Caco-2 (cell line): Measurements from ENCODE around the gene INTS13. TPM values are rescaled to one million over a fixed set of nuclear protein-coding genes. Genes with fewer than 3 reads are reported as not detected.

Experiments used
- BruUV-seq: library from RNA; stranded (reverse); fragments of 400-500 nt; replicated peaks from 2 replicates; lab custom pipeline; 2021; lab: Mats Ljungman, UMichigan
- CTCF ChIA-PET: fragments of 300-600 bp; sonication (Branson Sonifier 250); formaldehyde crosslinking; loops from one replicate; lab custom pipeline; 2022; ENCODE audit warnings: antibody characterized with exemption; lab: Charles Lee
- POLR2A ChIA-PET: fragments of 300-600 bp; sonication (Branson Sonifier 250); formaldehyde crosslinking; loops from one replicate; lab custom pipeline; 2022; ENCODE audit warnings: antibody characterized with exemption; lab: Charles Lee
- DNase-seq, 2 experiments: peaks; one replicate each; pipeline versions ENCODE4 v3.0.0 to v3.0.0-alpha.2; 2020 to 2022
- H3K27me3 ChIP-seq: replicated peaks from 2 replicates; pipeline ENCODE4 v1.6.0; 2011; ENCODE audit warnings: low read length; ENCODE audit not compliant: control insufficient read depth, insufficient read depth
- H3K36me3 ChIP-seq: 2 replicates; pipeline ENCODE4 v1.5.1; 2011; ENCODE audit warnings: low read length; ENCODE audit not compliant: control insufficient read depth, insufficient read depth
- H3K4me1 ChIP-seq: fragments of 250-450 bp; sonication (Bioruptor Pico); 2 replicates; pipeline ENCODE4 v1.5.1; 2020; ENCODE audit warnings: mild to moderate bottlenecking
- H3K4me3 ChIP-seq: 2 replicates; pipeline ENCODE4 v1.5.1; 2011; ENCODE audit warnings: low read depth, mild to moderate bottlenecking, control low read depth, low read length
- H3K9me3 ChIP-seq: fragments of 250-450 bp; sonication (Bioruptor Pico); 2 replicates; pipeline ENCODE4 v1.5.1; 2020; ENCODE audit warnings: mild to moderate bottlenecking, moderate library complexity
- H3K27ac Mint-ChIP-seq: one replicate; pipeline ENCODE4 v1.8.0; 2022; ENCODE audit warnings: mixed read lengths; ENCODE audit not compliant: unreplicated experiment
- H3K27me3 Mint-ChIP-seq: one replicate; pipeline ENCODE4 v1.8.0; 2022; ENCODE audit warnings: mixed read lengths; ENCODE audit not compliant: insufficient read depth, unreplicated experiment
- H3K36me3 Mint-ChIP-seq: one replicate; pipeline ENCODE4 v1.8.0; 2022; ENCODE audit warnings: mild to moderate bottlenecking, mixed read lengths; ENCODE audit not compliant: insufficient read depth, unreplicated experiment
- H3K4me1 Mint-ChIP-seq: one replicate; pipeline ENCODE4 v1.8.0; 2022; ENCODE audit warnings: low read depth, mixed read lengths; ENCODE audit not compliant: unreplicated experiment
- H3K4me3 Mint-ChIP-seq: one replicate; pipeline ENCODE4 v1.8.0; 2022; ENCODE audit warnings: mild to moderate bottlenecking, moderate library complexity, mixed read lengths; ENCODE audit not compliant: unreplicated experiment
- H3K9me3 Mint-ChIP-seq: one replicate; pipeline ENCODE4 v1.8.0; 2022; ENCODE audit warnings: mixed read lengths; ENCODE audit not compliant: unreplicated experiment
- intact Hi-C: fragments of 100-400 bp; cut with micrococcal nuclease; formaldehyde crosslinking; loops from one replicate; pipeline ENCODE4 v1.10.0; 2022; ENCODE audit not compliant: unreplicated experiment
- total RNA-seq: library from RNA; stranded (reverse); gene quantifications from 2 replicates; pipeline ENCODE4 v1.2.3, GENCODE V29; 2022
- TF ChIP-seq, protein P1 (sequence below), 2 experiments: fragments of 200-600 bp in 1 of 2; IDR thresholded peaks; 1 replicate in 1 of 2; 2 replicates in 1 of 2; pipeline versions ENCODE4 v1.5.1 to v1.8.0; 2011 to 2022; ENCODE audit warnings: antibody characterized with exemption in 1 of 2, control low read depth in 1 of 2, inconsistent platforms in 1 of 2, low read depth in 1 of 2, low read length in 1 of 2, mild to moderate bottlenecking in 1 of 2, moderate library complexity in 1 of 2; ENCODE audit not compliant: insufficient read depth in 1 of 2, severe bottlenecking in 1 of 2, unreplicated experiment in 1 of 2

INTS13 gene
- total RNA-seq, 1 experiment from 2014 or later, result 40.1 TPM

DNA sequence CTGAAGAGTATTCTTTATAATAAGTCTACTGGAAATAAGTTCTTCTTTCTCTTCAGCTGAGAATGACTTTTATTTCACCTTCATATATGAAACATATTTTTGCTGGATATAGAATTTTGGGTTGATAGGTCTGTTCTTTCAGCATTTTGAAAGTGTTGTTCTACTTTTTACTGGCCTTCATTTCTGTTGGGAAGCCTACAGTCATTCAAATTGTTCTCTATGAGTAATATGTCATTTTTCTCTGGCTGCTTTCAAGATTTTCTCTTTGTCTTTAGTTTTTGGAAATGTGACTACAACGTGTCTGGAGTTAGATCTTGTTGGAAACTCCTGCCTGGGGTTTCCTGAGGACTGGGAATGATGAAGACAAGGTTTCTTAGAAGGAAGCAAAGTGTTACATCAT lies 10.5 kb upstream of the INTS13 start:
- Histone ChIP-seq H3K36me3 (no peaks in the 10 kb centered on the region; the same call in 1 of the 2 replicates), H3K9me3 (no peaks in the 10 kb centered on the region), H3K4me3 (no peak overlapping the region), H3K4me1 (no peaks in the 10 kb centered on the region; the same call in 1 of the 2 replicates), H3K27me3 (no peaks in the 10 kb centered on the region)
- no peak overlapping the region for H3K4me3 Mint-ChIP-seq
- intact Hi-C loops, result no loop called here
- ChIA-PET CTCF (no interaction called here), POLR2A (no interaction called here)
- BruUV-seq, result no TSS peak
- TF ChIP-seq, protein P1, sequence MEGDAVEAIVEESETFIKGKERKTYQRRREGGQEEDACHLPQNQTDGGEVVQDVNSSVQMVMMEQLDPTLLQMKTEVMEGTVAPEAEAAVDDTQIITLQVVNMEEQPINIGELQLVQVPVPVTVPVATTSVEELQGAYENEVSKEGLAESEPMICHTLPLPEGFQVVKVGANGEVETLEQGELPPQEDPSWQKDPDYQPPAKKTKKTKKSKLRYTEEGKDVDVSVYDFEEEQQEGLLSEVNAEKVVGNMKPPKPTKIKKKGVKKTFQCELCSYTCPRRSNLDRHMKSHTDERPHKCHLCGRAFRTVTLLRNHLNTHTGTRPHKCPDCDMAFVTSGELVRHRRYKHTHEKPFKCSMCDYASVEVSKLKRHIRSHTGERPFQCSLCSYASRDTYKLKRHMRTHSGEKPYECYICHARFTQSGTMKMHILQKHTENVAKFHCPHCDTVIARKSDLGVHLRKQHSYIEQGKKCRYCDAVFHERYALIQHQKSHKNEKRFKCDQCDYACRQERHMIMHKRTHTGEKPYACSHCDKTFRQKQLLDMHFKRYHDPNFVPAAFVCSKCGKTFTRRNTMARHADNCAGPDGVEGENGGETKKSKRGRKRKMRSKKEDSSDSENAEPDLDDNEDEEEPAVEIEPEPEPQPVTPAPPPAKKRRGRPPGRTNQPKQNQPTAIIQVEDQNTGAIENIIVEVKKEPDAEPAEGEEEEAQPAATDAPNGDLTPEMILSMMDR (IDR thresholded peaks at IDR 0.05; ENCODE audit: insufficient read depth in 1 of 2, low read depth in 1 of 2, low read length in 1 of 2, severe bottlenecking in 1 of 2, unreplicated experiment in 1 of 2), result no peak
- no peaks in the 10 kb centered on the region for H3K4me1 Mint-ChIP-seq
- H3K27ac Mint-ChIP-seq, result no peak overlapping the region
- peaks cover 8% of the 10 kb centered on the region for H3K36me3 Mint-ChIP-seq
- DNase-seq, result no peak
- peaks cover 10% of the 10 kb centered on the region for H3K9me3 Mint-ChIP-seq
- H3K27me3 Mint-ChIP-seq, result no peaks in the 10 kb centered on the region

DNA sequence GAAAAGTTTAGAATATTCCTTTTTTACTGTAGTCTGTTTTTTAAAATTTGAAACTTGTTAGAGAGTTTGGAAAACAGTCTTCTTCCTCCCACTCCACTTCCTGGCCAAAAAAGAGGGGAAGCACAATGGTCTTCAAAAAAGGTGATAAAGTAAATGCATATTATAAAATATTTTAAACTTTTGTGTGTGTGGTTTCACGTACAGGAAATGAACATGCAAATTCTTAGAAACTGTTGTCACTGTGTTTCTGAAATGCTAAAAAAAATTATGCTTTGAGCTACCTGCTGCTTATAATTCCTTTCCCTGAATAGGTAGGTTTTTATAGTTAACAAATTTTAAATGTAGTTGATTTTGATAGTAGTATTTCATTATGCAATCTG lies 3.4 kb upstream of the INTS13 start:
- Histone ChIP-seq H3K36me3 (no peaks in the 10 kb centered on the region), H3K27me3 (no peaks in the 10 kb centered on the region), H3K4me3 (no peak overlapping the region), H3K4me1 (peaks cover 19% of the 10 kb centered on the region), H3K9me3 (no peaks in the 10 kb centered on the region)
- no peak for DNase-seq
- ChIA-PET POLR2A (no interaction called here), CTCF (no interaction called here)
- peaks cover 11% of the 10 kb centered on the region for H3K36me3 Mint-ChIP-seq
- H3K27me3 Mint-ChIP-seq, result no peaks in the 10 kb centered on the region
- no peak overlapping the region for H3K4me3 Mint-ChIP-seq
- no peak overlapping the region for H3K27ac Mint-ChIP-seq
- intact Hi-C loops, result no loop called here
- no peaks in the 10 kb centered on the region for H3K9me3 Mint-ChIP-seq
- peaks cover 20% of the 10 kb centered on the region for H3K4me1 Mint-ChIP-seq
- no TSS peak for BruUV-seq
- TF ChIP-seq, protein P1 (IDR thresholded peaks at IDR 0.05; ENCODE audit: insufficient read depth in 1 of 2, low read depth in 1 of 2, low read length in 1 of 2, severe bottlenecking in 1 of 2, unreplicated experiment in 1 of 2), result no peak

DNA sequence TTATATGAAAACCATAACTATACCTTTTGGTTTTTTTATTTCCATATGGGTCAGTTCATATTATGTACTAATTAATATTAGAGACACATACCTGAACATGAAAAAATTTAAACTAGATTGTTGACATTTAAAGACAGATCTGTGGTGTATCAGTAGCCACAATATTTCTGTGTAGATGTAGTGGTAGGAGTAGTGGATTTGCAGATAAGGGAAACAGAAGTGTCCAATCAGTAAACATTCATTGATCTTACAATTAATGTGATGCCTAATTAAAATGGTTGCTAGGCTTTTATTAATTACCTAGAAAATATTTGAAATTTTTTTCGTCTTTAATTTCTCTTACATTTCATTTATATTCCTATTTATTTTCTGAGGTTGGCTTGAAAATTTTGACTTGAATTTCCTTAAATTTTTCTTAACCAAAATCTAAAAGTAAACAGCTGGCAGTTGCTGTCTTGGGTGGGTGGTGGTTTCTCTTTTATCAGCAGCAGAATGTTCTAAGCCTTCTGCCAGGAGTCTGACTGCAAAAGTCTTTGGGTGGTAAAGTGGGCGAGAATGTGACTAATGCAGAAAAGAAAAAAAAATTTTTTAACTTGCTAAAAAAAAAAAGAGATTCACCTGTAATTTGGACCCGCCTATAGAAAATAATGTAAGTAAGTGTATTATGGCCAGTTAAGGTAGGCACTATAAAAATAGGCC lies 2.9 kb upstream of the INTS13 start:
- BruUV-seq, result no TSS peak
- Mint-ChIP-seq H3K27me3 (no peaks in the 10 kb centered on the region), H3K4me3 (no peak overlapping the region), H3K9me3 (no peaks in the 10 kb centered on the region), H3K27ac (no peak overlapping the region), H3K36me3 (peaks cover 11% of the 10 kb centered on the region), H3K4me1 (peaks cover 20% of the 10 kb centered on the region)
- H3K9me3 ChIP-seq, result no peaks in the 10 kb centered on the region
- TF ChIP-seq, protein P1 (IDR thresholded peaks at IDR 0.05; ENCODE audit: insufficient read depth in 1 of 2, low read depth in 1 of 2, low read length in 1 of 2, severe bottlenecking in 1 of 2, unreplicated experiment in 1 of 2), result no peak
- H3K4me1 ChIP-seq, result peaks cover 22% of the 10 kb centered on the region
- H3K4me3 ChIP-seq, result no peak overlapping the region
- CTCF ChIA-PET, result no interaction called here
- H3K36me3 ChIP-seq, result no peaks in the 10 kb centered on the region
- no peaks in the 10 kb centered on the region for H3K27me3 ChIP-seq
- POLR2A ChIA-PET, result no interaction called here
- no peak for DNase-seq
- intact Hi-C loops, result no loop called here
